Ovary (tissue), 3 donors: ENCODE measurements around the gene PTMS.

Experiments
- CTCF ChIP-seq, 3 donors: fragments of 450-650 bp in 2 of 3; fragments of 200-600 bp in 1 of 3; IDR thresholded peaks; one replicate each; pipeline versions ENCODE4 v1.5.1 to v1.8.0; 2016 to 2022; ENCODE audit warnings: antibody characterized with exemption in 3 of 3, mild to moderate bottlenecking in 1 of 3
- EP300 ChIP-seq: sonication (generic); formaldehyde crosslinking; IDR thresholded peaks from one replicate; pipeline ENCODE4 v1.6.1; 2017; ENCODE audit warnings: antibody characterized with exemption
- POLR2A ChIP-seq: fragments of 450-650 bp; IDR thresholded peaks from one replicate; pipeline ENCODE4 v1.6.1; 2017; ENCODE audit warnings: antibody characterized with exemption, mild to moderate bottlenecking, moderate library complexity
- donor health status: DM: no; HTN: no; CAD: no.

- TF ChIP-seq POLR2A (no peak), CTCF (IDR thresholded peaks at IDR 0.05) (no peak), EP300 (no peak)
These were observed 50.9 kb downstream of the PTMS start for GRCh38 chr12:6817098-6817497.
